Fibroblast of lung (primary cell): Measurements from ENCODE around the gene FAAP20.

ENCODE experiments used
- CTCF ChIP-seq, 2 donors: IDR thresholded peaks in 1 of 2; conservative IDR thresholded peaks in 1 of 2; 1 replicate in 1 of 2; 2 replicates in 1 of 2; pipeline ENCODE4 v1.5.1; 2011 to 2012; ENCODE audit warnings: low read length in 2 of 2, control low read depth in 1 of 2, inconsistent platforms in 1 of 2, low read depth in 1 of 2, mild to moderate bottlenecking in 1 of 2
- EZH2 ChIP-seq: IDR thresholded peaks from 2 replicates; pipeline ENCODE4 v1.5.1; 2012; ENCODE audit warnings: low read length, control low read depth, mild to moderate bottlenecking; ENCODE audit errors: missing control alignments

DNA sequence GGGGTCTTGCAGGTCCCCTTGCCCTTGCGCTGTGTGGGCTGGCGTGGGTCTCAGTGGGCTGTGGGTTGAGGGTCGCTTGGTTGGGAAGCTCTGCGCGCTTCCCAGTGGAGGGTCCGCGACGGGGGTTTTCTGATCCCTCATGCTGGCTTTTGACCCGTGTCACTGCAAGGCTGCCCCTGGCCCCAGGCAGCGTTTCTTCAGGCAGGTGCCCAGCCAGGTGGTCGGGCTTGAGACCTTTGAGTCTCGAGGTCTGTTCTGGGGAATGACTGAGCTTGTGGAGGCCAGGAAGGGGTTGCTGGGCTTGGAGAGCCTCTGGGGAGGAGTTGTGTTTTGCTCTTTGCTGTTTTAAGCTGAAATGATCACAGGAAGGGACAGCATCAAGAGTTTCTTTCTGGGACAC lies 38.9 kb upstream of the FAAP20 start:
- TF ChIP-seq CTCF (conservative IDR thresholded peaks at IDR 0.05 in 1 of 2, IDR thresholded peaks at IDR 0.05 in 1 of 2; ENCODE audit: low read depth in 1 of 2, low read length in 2 of 2) (no peak), EZH2 (no peak)
